Mucosa of rectum (tissue), 2 donors: ENCODE data around the gene COL4A1.

Experiments used
- H3K27ac ChIP-seq, 2 donors: one replicate each; pipeline ENCODE4 v1.7.0; 2013; ENCODE audit warnings: inconsistent platforms in 2 of 2, low read depth in 2 of 2, low read length in 2 of 2
- H3K27me3 ChIP-seq, 2 donors: one replicate each; pipeline ENCODE4 v1.7.0; 2013; ENCODE audit warnings: low read length in 2 of 2; ENCODE audit not compliant: control insufficient read depth in 2 of 2, insufficient read depth in 2 of 2
- H3K36me3 ChIP-seq, 2 donors: one replicate each; pipeline ENCODE4 v1.7.0; 2013; ENCODE audit warnings: low read length in 2 of 2; ENCODE audit not compliant: control insufficient read depth in 2 of 2, insufficient read depth in 2 of 2
- H3K4me1 ChIP-seq, 2 donors: one replicate each; pipeline ENCODE4 v1.7.0; 2013; ENCODE audit warnings: low read length in 2 of 2, mild to moderate bottlenecking in 1 of 2; ENCODE audit not compliant: control insufficient read depth in 2 of 2, insufficient read depth in 2 of 2
- H3K4me3 ChIP-seq, 2 donors: one replicate each; pipeline ENCODE4 v1.7.0; 2013; ENCODE audit warnings: low read length in 2 of 2
- H3K9ac ChIP-seq, 2 donors: one replicate each; pipeline ENCODE4 v1.7.0; 2013; ENCODE audit warnings: low read length in 2 of 2, low read depth in 1 of 2, mild to moderate bottlenecking in 1 of 2
- H3K9me3 ChIP-seq, 2 donors: one replicate each; pipeline ENCODE4 v1.7.0; 2013; ENCODE audit warnings: low read length in 2 of 2; ENCODE audit not compliant: control insufficient read depth in 2 of 2
- donor health status: healthy.
- donor health status: Normal muscosa, but diverticular disease.

COL4A1 gene

DNA sequence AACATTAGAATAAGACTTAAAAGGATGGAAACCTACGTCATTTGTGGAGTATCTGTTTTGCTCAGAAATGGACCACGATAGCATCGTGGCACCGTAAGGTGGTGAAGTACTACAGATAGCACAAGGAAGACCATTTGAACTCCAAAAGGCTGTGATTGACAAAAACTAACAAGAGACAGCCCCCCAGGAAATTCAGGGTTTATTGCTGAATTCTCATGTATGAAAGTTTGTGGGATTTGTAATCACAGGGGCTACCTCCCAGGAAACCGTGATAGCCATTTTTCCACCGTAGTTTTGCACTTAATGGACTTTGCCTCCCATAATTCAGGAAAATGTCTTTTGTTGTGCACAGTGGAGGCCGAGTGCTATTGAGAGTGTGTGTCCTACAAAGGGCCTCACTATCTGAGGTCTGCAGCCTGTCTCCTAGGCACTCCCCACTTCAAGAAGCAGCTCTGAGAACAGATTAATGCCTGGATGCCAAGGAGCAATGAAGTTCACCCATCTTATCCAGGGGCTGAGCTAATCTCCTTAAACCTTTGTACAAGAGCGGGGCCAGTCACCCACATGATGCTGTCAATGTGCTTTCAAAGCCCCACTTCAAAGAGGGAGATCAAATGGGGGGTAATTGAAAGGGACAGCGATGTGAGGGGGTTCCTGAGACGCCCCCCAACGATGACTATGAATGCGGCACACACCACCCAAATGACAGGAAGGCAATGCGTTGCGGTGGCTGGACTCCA is 182.6 kb downstream of the COL4A1 start:
- Histone ChIP-seq H3K4me3 (no peak overlapping the region), H3K27ac (no peak overlapping the region), H3K27me3 (peaks cover 2 to 11% of the 10 kb centered on the region in 2 donors), H3K4me1 (peaks cover 0 to 4% of the 10 kb centered on the region in 2 donors), H3K9me3 (no peaks in the 10 kb centered on the region), H3K36me3 (no peaks in the 10 kb centered on the region), H3K9ac (no peak overlapping the region)

DNA sequence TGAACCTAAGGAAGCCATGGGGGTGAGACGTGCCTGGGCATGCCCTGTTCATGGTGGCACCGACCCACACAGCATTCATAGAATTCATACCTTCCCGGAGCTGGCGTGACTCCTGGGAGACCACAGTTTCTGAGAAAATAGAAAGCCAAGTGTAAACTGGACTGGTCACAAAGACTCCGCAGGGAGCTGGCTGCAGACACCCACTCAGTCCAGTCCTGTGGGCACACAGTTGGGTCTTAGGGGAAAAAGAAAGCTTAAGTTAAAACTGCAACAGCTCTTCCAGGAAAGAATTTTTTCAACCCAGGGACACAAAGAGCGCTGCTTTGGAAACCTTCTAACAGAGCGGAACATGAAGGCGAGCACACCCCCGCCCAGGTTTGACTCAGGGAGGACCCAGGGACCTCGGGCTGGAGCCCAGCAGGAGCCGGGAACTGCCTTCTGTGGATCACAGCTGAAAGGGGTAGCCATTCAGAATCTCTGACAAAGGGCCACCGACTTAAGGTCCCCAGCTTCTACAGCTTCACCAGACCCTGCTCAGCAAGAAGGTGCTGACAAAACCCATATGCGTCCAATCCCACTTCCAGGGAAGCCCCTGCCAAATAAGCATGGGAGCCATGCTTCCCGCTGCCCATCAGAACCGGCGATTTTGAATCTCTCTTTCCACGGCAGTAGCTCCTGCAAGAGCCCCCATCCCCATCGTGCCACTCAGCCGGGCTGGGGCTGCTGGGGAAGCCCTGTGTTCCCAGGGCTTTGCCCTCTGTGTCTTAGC is 183.7 kb downstream of the COL4A1 start:
- H3K27me3 ChIP-seq = peaks cover 2 to 11% of the 10 kb centered on the region in 2 donors
- H3K4me3 ChIP-seq = no peak overlapping the region
- H3K27ac ChIP-seq = no peak overlapping the region
- H3K36me3 ChIP-seq = no peaks in the 10 kb centered on the region
- H3K4me1 ChIP-seq = peaks cover 0 to 4% of the 10 kb centered on the region in 2 donors
- H3K9ac ChIP-seq = no peak overlapping the region
- no peaks in the 10 kb centered on the region for H3K9me3 ChIP-seq

DNA sequence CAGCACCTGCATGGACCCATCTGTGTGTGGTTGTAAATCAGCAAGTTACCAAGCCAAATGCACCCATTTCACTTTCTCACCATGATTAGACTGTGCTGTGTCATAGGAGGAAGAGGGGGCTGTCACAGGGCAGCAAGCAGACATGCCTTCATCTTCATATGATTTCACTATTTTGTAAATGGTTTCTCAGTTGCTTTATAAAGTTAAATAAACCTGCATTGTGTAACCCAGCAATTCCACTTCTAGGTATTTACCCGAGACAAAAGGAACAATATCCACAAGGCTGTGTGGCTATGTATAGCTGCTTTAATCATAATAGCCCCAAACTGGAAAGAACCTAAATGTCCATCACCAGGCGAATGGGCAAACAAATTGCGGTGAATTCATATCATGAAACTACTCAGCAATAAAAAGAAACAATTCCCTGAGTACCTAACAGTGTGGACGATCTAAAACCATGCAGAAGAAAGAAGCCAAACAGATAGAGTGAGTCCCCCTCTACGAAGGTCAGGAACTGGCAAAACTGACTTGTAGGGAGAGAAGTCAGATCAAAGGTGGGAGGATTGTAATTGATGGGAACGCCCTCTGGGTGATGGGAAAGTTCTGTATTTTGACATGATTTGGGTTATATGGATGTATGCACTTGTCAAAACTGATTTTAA is 185.4 kb downstream of the COL4A1 start:
- Histone ChIP-seq H3K27me3 (peaks cover 4 to 15% of the 10 kb centered on the region in 2 donors), H3K9ac (no peak overlapping the region)

DNA sequence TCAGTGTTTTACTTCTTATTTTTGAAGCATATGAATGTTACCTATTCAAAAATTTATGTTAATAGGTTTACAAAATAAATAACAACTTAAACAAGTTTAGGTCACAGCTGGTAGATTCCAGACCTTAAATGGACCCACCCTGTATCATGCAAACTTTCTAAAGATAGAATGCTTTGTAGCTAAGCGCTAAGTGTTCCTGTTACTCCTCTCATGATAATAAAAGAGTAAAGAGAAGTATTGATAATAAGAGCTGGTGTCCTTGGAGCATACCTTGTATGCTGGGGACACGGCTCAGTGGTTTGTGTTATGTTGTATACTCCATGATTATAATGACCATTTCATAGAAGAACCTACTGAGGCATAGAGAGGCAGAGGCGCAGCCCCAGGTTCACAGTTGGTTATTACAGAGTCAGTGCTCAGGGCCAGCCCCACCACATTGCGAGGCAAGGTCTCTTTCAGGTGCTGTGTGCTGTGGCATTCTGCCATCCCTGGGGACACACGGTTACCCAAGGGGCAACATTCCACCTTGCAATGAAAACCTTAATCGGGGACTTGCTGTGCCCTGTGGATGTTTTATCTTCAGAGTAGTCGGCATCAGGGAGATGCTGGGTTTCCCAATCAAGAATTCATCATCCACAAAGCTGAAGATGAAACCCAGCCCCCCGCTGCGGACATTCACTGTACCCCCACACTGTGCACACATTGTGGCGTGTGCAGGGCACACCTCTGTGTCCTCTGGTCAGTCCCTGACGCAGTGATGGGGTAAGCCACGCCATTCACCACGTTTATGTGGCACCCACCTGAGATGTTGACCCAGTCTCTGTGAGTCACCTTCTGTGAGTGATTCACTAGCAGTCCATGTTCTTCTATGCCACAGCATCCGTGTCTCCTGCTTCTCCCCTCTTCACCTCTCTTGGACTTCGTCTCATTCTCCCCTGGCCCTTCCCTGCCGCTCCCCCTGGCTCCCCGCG is 186.7 kb downstream of the COL4A1 start:
- Histone ChIP-seq H3K36me3 (no peaks in the 10 kb centered on the region), H3K27ac (no peak overlapping the region), H3K4me1 (no peaks in the 10 kb centered on the region), H3K9me3 (no peaks in the 10 kb centered on the region), H3K4me3 (no peak overlapping the region), H3K9ac (no peak overlapping the region), H3K27me3 (peaks cover 4 to 18% of the 10 kb centered on the region in 2 donors)

More for the DNA sequence above, 185.4 kb downstream of the COL4A1 start:
- Histone ChIP-seq H3K27ac (no peak overlapping the region), H3K9me3 (no peaks in the 10 kb centered on the region), H3K36me3 (no peaks in the 10 kb centered on the region), H3K4me1 (peaks cover 0 to 4% of the 10 kb centered on the region in 2 donors), H3K4me3 (no peak overlapping the region)

DNA sequence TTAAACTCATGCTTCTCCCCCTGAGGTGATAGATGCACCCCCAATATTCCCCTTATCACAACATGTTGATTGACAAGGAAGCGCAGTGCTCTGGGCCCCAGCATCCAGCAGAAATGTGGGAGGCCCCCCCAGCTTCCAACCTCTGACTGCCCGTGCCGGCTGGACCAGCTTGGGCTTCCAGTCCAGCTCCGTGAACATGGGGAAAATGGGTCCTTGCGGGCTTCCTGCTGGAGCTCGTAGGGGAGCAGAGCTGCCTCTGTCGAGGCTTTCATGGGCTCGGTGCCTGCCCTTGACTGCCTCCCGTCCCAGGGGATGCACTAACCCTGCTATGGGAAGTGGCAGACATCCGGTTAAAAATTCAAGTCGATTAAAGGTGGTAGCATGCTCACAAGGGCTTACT is 188.9 kb downstream of the COL4A1 start:
- Histone ChIP-seq H3K4me1 (no peaks in the 10 kb centered on the region), H3K4me3 (no peak overlapping the region), H3K27me3 (peaks cover 4 to 18% of the 10 kb centered on the region in 2 donors)

DNA sequence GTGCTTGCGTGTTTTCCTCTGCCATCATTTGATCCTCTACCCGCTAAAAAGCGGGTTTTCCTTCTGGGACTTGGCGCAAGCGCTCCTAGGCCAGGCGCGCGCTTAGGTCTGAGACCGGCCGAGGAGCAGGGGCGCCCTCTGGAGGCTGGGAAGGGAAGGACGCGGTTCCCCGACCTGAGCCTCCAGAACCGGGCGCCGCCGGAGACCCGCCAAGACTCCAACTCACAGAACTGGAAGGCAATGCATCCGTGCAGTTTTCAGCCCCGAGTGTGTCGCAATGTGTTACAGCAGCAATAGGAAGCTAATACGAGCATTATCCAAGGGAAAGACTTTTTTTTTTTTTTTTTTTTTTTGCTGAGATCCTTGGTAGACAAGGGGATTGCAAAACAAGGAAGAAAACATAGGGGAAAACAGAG is 190.9 kb downstream of the COL4A1 start:
- Histone ChIP-seq H3K27ac (no peak overlapping the region), H3K9ac (no peak overlapping the region), H3K27me3 (peaks cover 3 to 13% of the 10 kb centered on the region in 2 donors), H3K4me1 (no peaks in the 10 kb centered on the region), H3K4me3 (no peak overlapping the region), H3K36me3 (no peaks in the 10 kb centered on the region), H3K9me3 (no peaks in the 10 kb centered on the region)

More for the DNA sequence above, 188.9 kb downstream of the COL4A1 start:
- Histone ChIP-seq H3K9me3 (no peaks in the 10 kb centered on the region), H3K27ac (no peak overlapping the region), H3K9ac (no peak overlapping the region), H3K36me3 (no peaks in the 10 kb centered on the region)

DNA sequence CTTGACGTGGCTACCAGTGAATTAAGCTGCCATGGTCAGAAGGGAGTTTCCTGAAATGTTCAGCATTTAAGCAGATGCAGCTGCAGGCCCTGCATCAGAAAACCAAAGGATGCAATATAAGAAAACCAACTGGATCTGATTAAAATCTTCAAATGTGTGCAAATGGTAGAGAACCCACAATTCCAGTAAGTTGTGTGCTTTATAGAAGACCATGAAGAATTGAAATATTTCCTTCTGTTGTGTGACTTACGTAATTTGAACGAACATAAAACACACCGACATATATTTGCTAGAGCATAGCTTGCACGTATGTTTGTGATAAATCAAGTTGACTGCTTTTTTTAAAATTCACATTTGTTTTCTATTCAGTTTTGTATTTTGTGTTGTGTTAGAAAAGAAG is 191.4 kb downstream of the COL4A1 start:
- Histone ChIP-seq H3K4me1 (no peaks in the 10 kb centered on the region), H3K4me3 (no peak overlapping the region), H3K27ac (no peak overlapping the region), H3K9ac (no peak overlapping the region), H3K27me3 (peaks cover 3 to 10% of the 10 kb centered on the region in 2 donors), H3K9me3 (no peaks in the 10 kb centered on the region), H3K36me3 (no peaks in the 10 kb centered on the region)

DNA sequence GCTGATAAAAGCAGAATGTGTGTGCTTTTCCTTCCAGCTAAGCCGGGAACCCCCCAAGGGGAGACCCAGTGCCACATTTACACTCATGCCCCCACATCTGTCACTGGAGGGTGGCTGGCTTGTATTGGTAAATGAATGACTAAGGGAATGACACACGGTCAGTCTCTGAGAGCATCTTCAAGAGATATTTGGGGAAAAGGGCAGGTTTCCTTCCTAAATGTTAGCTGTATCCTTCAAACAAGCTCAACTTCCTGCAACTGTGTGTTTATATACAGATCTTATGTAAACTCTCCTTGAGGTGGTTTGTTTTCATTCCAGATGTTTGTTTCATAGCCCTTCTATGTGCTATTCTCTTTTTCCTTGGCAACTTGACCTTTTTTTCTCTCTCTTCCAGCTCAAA is 192.6 kb downstream of the COL4A1 start:
- Histone ChIP-seq H3K9ac (no peak overlapping the region), H3K27ac (no peak overlapping the region), H3K9me3 (no peaks in the 10 kb centered on the region), H3K36me3 (no peaks in the 10 kb centered on the region), H3K4me1 (no peaks in the 10 kb centered on the region), H3K4me3 (no peak overlapping the region), H3K27me3 (peaks cover 3 to 7% of the 10 kb centered on the region in 2 donors)

DNA sequence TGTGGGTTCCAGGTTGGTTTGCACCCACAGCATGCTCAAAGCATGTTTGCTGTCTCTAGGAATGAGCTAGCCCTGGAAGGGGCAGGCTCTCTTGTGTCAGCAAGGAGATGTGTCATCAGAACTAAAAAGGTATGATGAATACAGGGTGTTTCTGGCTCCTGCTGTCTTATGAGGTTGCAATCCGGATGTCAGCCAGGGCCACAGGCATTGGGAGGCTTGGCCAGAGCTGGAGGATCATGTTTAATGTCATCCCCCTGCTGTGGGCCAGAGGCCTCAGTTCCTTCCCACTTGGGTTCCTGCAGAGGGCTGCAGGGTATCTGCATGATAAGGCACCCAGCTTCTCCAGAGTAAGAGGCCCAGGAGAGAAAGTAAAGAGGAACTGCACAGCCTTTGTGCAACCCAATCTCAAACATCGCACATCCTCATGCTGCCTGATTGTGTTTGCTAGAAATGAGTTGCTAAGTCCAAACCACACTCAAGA is 193.6 kb downstream of the COL4A1 start:
- Histone ChIP-seq H3K9ac (no peak overlapping the region), H3K36me3 (no peaks in the 10 kb centered on the region), H3K27ac (no peak overlapping the region), H3K4me3 (no peak overlapping the region), H3K9me3 (no peaks in the 10 kb centered on the region), H3K4me1 (no peaks in the 10 kb centered on the region), H3K27me3 (peaks cover 3 to 7% of the 10 kb centered on the region in 2 donors)
